Breast epithelium (tissue), 4 donors: ENCODE results near the gene C2orf74. TPM values are rescaled to one million over a fixed set of nuclear protein-coding genes. Genes with fewer than 3 reads are reported as not detected.

Experiments used
- DNase-seq, 2 donors: peaks; one replicate each; pipeline ENCODE4 v3.0.0-alpha.2; 2019; ENCODE audit warnings: low spot score in 2 of 2
- H3K27ac ChIP-seq, 2 donors: fragments of 200-600 bp; sonication (generic) in 1 of 2; one replicate each; pipeline ENCODE4 v1.5.1; 2016 to 2019; ENCODE audit warnings: mild to moderate bottlenecking in 1 of 2
- H3K27me3 ChIP-seq, 2 donors: fragments of 200-600 bp; sonication (generic) in 1 of 2; one replicate each; pipeline versions ENCODE4 v1.5.1 to v1.6.0; 2017 to 2019; ENCODE audit warnings: control low read depth in 1 of 2, mild to moderate bottlenecking in 1 of 2
- H3K36me3 ChIP-seq: fragments of 200-600 bp; one replicate; pipeline ENCODE4 v1.5.1; 2019
- H3K4me1 ChIP-seq, 2 donors: fragments of 200-600 bp; sonication (generic); one replicate each; pipeline ENCODE4 v1.5.1; 2016 to 2019; ENCODE audit warnings: control low read depth in 1 of 2
- H3K4me3 ChIP-seq, 3 donors: fragments of 200-600 bp; sonication (generic); 1 replicate in 2 of 3; 2 replicates in 1 of 3; pipeline ENCODE4 v1.5.1; 2016 to 2019; ENCODE audit warnings: mild to moderate bottlenecking in 3 of 3, moderate library complexity in 2 of 3
- H3K9me3 ChIP-seq, 2 donors: fragments of 200-600 bp; sonication (generic) in 1 of 2; one replicate each; pipeline ENCODE4 v1.5.1; 2016 to 2019; ENCODE audit warnings: control low read depth in 1 of 2
- CTCF ChIP-seq, 3 donors: fragments of 450-650 bp; IDR thresholded peaks; one replicate each; pipeline ENCODE4 v1.5.1; 2016 to 2017; ENCODE audit warnings: antibody characterized with exemption in 3 of 3, mild to moderate bottlenecking in 3 of 3, moderate library complexity in 3 of 3
- POLR2A ChIP-seq: fragments of 450-650 bp; IDR thresholded peaks from one replicate; pipeline ENCODE4 v1.6.1; 2016; ENCODE audit warnings: antibody characterized with exemption, mild to moderate bottlenecking, moderate library complexity
- POLR2AphosphoS5 ChIP-seq, 3 donors: sonication (generic); formaldehyde crosslinking; IDR thresholded peaks; one replicate each; pipeline ENCODE4 v1.6.1; 2017; ENCODE audit warnings: antibody characterized with exemption in 3 of 3
- intact Hi-C: fragments of 100-400 bp; cut with DNase I; formaldehyde crosslinking; loops from one replicate; pipeline ENCODE4 v1.15.1; 2023; ENCODE audit warnings: low total_unique reads
- total RNA-seq, 3 donors: library from RNA; depleted of rRNA; stranded (reverse); fragments of >200 nt; gene quantifications; one replicate each; pipeline ENCODE4 v1.1.0, GENCODE V29; 2016

C2orf74 gene
- total RNA-seq, 3 donors from 2014 or later: 15.7 to 40.5 (median 19.8) TPM

GRCh38 chr2:61167579-61167978, 5.6 kb downstream of the C2orf74 start:
- Histone ChIP-seq H3K9me3 (no peaks in the 10 kb centered on the region), H3K4me3 (no peak overlapping the region), H3K36me3 (no peaks in the 10 kb centered on the region), H3K4me1 (no peaks in the 10 kb centered on the region), H3K27ac (no peak overlapping the region), H3K27me3 (no peaks in the 10 kb centered on the region)
- DNase-seq: no peak
- intact Hi-C loops: no loop called here
- TF ChIP-seq POLR2A (no peak), POLR2AphosphoS5 (IDR thresholded peaks at IDR 0.05) (no peak), CTCF (IDR thresholded peaks at IDR 0.05) (no peak)

- H3K27me3 ChIP-seq: no peaks in the 10 kb centered on the region
- no peaks in the 10 kb centered on the region for H3K36me3 ChIP-seq
- H3K27ac ChIP-seq: no peak overlapping the region
- no peak overlapping the region for H3K4me3 ChIP-seq
- no peaks in the 10 kb centered on the region for H3K4me1 ChIP-seq
- DNase-seq: no peak
- TF ChIP-seq POLR2AphosphoS5 (IDR thresholded peaks at IDR 0.05) (no peak), POLR2A (no peak), CTCF (IDR thresholded peaks at IDR 0.05) (no peak)
- intact Hi-C loops: no loop called here
- H3K9me3 ChIP-seq: no peaks in the 10 kb centered on the region
Measured at GRCh38 chr2:61172671-61173070, 10.7 kb downstream of the C2orf74 start.

GRCh38 chr2:61173116-61173515, 11.1 kb downstream of the C2orf74 start:
- Histone ChIP-seq H3K9me3 (no peaks in the 10 kb centered on the region), H3K4me1 (no peaks in the 10 kb centered on the region), H3K4me3 (no peak overlapping the region), H3K27me3 (no peaks in the 10 kb centered on the region), H3K36me3 (no peaks in the 10 kb centered on the region), H3K27ac (no peak overlapping the region)
- DNase-seq: no peak
- intact Hi-C loops: no loop called here
- TF ChIP-seq POLR2AphosphoS5 (IDR thresholded peaks at IDR 0.05): no peak
- TF ChIP-seq CTCF (IDR thresholded peaks at IDR 0.05): no peak
- no peak for TF ChIP-seq POLR2A

- H3K4me1 ChIP-seq: peaks cover 7 to 16% of the 10 kb centered on the region in 2 donors
- H3K4me3 ChIP-seq: no peak overlapping the region
- no peaks in the 10 kb centered on the region for H3K9me3 ChIP-seq
- no peak overlapping the region for H3K27ac ChIP-seq
- H3K36me3 ChIP-seq: no peaks in the 10 kb centered on the region
- TF ChIP-seq CTCF (IDR thresholded peaks at IDR 0.05): no peak
- no peak for TF ChIP-seq POLR2A
- TF ChIP-seq POLR2AphosphoS5 (IDR thresholded peaks at IDR 0.05): no peak
- intact Hi-C loops: no loop called here
- no peaks in the 10 kb centered on the region for H3K27me3 ChIP-seq
- no peak for DNase-seq
Measured at GRCh38 chr2:61175036-61175435, 13.0 kb downstream of the C2orf74 start.

GRCh38 chr2:61176755-61177726, 15.1 kb downstream of the C2orf74 start:
- H3K4me3 ChIP-seq: peak overlapping the region; percentile 87 to 95 (median 88)
- peak overlapping the region; percentile 99 for H3K27ac ChIP-seq
- H3K27me3 ChIP-seq: no peaks in the 10 kb centered on the region
- no peaks in the 10 kb centered on the region for H3K36me3 ChIP-seq
- TF ChIP-seq POLR2AphosphoS5 (IDR thresholded peaks at IDR 0.05): peak; percentile 74 to 86 (median 86)
- TF ChIP-seq POLR2A: peak; percentile 55
- TF ChIP-seq CTCF (IDR thresholded peaks at IDR 0.05): no peak
- intact Hi-C loops: no loop called here
- peak; percentile 88 to 91 for DNase-seq
- peaks cover 7 to 16% of the 10 kb centered on the region in 2 donors for H3K4me1 ChIP-seq
- H3K9me3 ChIP-seq: no peaks in the 10 kb centered on the region
